ENCODE data around the gene RAB11FIP3. TPM values are rescaled to one million over a fixed set of nuclear protein-coding genes. Genes with fewer than 3 reads are reported as not detected.
"Not testable (repeated sequence)": the region's sequence is repeated elsewhere in the genome, so short reads cannot be mapped to it uniquely, and the experiment has no call there.

The RAB11FIP3 gene
- total RNA-seq: 10 to 100 TPM; 21.2 to 23.2 TPM
- long read RNA-seq, full-length matches to known transcripts: 6 of 32 reads
- long read RNA-seq, partial matches to known transcripts: 11 of 32 reads
- long read RNA-seq, other reads (novel, unspliced or antisense): 15 of 32 reads

DNA sequence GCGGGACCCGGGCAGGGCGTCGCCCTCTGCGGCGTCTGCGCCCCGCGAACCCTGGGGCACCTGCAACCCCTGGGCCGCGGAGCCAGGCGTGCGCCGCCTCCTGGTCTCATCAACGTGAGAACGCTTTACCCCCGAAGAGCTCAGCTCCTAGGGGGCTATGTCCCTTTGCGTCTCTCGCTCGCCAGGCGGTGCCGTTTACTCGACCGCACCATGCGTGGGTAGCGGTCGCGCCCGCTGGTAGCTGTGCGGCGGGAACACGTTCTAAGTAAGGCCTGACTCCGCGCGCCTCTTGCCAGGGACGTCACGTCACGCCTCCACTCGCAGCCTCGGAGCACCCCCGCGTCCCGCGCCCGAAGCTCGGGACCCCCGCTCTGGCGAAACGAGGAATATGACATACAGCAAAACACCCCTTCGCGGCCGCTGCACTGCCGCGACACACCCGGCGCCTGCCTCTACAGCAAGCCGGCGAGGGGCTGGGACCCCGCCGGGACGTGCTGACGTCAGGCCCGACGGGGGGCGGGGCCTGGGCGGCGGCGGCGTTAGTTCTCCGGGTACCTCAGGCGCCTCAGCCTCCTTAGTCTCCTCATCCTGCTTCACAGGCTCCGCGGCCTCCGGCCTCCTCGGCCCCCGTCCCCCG is at the start of gene RAB11FIP3:
TSS of gene RAB11FIP3 (plus strand) at position 568 of the 637 bp plus-strand sequence. CDS start 358 bp downstream, outside the sequence.
- ATAC-seq (peak; percentile 89), DNase-seq (peak; percentile 76 to 85)
- intact Hi-C loops (cut with DNase I, micrococcal nuclease): no loop called here

DNA sequence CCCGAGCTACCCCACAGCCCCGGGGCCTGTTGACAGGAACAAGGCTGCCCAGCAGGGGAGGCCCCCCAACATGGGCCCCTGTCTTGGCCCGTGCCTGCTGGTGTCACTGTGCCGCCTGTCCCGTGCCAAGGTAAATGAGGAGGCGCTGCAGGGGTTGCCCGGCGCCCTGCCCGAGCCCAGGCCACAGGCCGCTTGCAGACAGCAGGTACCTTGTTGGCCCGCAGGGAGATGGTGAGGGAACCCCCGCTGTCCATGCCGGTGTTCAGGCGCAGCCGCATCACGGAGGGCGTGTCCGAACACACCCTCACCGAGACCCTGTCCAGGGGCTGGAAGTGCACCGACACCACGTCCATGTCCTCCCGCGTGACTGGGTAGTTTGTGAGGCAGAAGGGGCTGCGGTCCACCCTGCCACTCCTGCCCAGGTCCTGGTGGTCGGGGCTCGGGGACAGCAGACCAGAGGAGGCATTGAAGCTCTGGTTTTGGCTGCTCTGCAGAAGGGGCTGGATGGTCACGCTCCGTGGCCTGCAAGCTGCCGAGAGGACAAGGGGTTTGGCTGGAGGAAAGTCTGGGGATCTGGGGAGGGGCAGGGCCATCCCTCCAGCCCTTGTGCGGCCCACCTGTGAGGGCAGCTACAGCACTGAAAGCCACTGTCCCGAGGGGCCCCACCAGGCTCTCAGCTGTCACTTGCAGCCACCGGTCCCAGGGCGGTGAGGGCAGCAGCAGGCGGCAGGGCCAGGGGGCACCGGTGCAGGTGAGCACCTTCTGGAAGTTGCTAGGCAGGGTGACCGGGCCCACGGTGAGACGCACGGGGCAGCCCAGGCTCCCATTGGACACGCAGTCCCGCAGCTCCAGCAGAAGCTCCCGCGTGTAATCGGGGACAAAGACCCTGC is 49.3 kb upstream of the RAB11FIP3 start:
- no peak for ATAC-seq
- no peak for DNase-seq
- intact Hi-C loops (cut with DNase I, micrococcal nuclease): no loop called here

GRCh38 chr16:376817-377418 is 48.5 kb upstream of the RAB11FIP3 start:
- intact Hi-C loops (cut with DNase I, micrococcal nuclease): no loop called here
- no peak for DNase-seq
- ATAC-seq: no peak

DNA sequence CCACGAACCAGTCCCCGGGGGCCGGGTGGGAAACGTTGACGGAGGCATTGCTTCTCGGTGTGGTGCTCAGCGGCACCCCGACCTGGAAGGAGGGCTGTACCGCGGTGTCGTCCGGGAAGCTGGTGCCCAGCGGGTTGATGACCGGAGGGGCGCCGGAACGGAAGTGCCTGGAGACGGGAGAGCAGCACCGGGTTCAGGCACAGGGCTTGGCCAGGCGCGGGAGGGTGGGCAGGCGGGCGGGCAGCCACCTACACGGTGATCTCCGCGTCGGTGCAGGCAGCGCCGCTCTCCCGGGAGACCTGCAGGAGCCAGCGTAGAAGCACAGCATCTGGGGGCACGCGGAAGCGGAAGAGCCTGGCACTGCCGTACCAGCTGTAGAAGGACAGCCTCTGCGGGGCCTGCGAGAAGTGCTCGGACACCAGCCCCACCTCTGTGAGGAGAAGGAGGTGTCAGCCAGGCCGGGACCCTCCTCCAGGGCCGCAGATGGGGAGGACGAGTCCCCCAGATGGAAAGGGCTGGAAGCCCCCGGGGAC is 48.0 kb upstream of the RAB11FIP3 start:
- ATAC-seq (no peak), DNase-seq (no peak)
- intact Hi-C loops (cut with DNase I, micrococcal nuclease): no loop called here

DNA sequence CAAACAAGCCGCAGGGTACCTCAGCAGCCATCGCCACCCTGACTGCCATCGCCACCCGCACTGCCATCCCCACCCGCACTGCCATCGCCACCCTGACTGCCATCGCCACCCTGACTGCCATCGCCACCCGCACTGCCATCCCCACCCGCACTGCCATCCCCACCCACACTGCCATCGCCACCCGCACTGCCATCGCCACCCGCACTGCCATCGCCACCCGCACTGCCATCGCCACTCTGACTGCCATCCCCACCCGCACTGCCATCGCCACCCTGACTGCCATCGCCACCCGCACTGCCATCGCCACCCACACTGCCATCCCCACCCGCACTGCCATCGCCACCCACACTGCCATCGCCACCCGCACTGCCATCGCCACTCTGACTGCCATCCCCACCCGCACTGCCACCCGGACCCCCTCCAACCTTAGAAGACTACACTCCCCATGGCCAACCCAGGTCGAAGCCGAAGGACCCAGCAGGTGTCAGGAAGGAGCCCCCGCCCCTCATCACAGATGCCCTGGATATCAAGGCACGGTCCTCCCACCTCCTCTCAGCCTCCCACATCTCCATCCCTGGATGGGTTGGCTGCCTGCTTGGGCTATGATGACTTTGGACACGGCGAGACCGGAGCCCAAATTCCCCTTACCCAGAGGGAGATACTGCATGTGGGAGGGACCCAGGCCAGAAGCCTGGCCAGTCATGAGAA is 47.2 kb upstream of the RAB11FIP3 start:
- DNase-seq; intact Hi-C loops (cut with DNase I, micrococcal nuclease); ATAC-seq: not testable (repeated sequence)

DNA sequence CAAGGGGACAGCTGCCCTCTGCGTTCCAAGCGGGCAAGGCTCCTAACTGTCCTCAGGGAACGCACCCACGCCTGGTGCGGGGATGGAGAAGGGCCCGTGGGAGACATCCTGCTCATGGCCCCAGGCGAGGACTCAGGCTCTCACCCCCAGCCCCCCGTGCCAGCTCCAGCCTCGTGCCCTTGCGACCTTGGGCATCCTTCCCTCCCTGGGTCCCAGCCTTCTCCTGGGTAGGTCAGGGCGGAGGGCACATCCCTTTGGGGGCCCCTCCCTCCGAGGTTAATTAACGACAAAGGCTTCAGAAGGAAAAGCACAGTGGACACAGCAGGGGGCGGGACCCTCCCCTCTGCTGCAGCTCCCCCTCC is 46.6 kb upstream of the RAB11FIP3 start:
- DNase-seq: no peak
- ATAC-seq: no peak
- intact Hi-C loops (cut with DNase I, micrococcal nuclease): no loop called here

DNA sequence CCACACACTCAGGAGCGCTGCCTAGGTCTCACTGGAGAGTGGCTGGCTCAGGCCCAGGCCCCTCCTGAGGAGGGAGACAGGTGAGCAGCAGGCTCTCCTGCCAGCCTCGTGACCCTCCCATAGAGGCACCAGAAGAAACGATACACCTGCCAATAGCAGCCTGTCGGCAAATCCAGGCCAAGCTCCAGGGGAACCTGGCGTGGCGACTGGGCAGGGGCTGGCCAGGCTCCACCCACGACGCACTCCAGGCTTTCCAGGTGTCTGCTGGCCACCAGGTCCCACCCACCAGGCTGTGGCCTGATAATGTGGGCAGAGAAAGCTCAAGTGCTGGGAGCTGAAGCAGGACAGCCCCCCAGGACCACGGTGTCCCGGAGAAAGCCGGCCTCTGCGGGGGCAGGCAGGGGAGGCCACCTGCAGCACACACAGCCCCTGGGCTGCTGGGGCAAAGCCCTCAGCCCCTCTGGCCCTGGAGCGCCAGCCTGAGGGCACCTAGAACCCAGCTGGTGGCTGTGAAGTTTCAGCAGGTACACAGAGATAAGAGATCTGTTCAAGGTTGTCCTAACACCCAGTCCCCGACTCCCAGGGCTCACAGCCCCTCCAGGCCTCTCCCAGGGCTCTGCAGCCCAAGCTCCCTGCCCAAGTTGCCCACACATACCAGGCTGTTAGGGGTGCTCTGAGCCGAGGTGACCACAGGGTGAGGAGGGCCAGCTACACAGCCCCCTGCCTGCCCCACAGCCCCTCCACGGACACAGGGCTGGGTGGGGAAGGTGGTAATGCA is 46.1 kb upstream of the RAB11FIP3 start:
- peak; percentile 66 for ATAC-seq
- DNase-seq: peak; percentile 85 to 92
- intact Hi-C loops (cut with DNase I, micrococcal nuclease): no loop called here

DNA sequence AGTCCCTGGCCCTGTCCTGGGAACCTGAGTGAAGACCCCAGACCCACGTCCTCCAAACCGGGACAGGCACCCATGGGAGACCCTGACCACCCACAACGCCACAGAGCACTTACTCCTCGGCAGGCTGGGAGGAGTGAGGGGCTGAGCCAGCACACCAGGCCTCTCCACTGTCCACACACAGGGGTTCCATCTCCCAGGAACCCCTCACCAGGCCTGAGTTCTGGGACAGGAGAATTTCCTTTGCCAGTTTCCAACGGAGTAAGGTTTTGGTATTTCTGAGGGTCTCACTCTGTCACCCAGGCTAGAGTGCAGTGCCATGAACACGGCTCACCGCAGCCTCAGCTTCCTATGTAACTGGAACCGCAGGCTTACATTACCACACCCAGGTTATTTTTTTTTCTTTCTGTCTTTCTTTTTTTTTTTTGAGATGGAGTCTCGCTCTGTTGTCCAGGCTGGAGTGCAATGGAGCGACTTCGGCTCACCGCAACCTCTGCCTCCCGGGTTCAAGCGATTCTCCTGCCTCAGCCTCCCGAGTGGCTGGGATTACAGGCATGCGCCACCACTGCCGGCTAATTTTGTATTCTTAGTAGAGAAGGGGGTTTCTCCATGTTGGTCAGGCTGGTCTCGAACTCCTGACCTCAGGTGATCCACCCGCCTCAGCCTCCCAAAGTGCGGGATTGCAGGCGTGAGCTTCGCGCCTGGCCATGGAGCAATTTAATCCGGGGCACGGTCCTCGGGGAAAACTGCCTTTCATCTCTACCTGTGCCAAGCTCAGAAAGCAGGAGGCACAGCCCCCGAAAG is 45.3 kb upstream of the RAB11FIP3 start:
- ATAC-seq: no peak
- intact Hi-C loops (cut with DNase I, micrococcal nuclease): no loop called here
- no peak for DNase-seq

DNA sequence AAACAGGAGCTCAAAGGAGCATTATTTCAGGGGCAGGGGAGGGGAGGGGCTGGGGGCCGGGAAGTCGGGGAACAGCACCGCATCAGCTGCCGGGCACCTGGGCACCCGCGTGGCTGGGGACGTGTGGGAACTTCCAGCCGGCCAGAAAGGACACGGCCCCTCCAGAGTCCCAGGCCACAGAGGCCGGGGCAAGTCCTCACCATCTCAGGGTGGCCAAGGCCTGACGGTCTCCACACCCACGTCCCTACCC is 44.8 kb upstream of the RAB11FIP3 start:
- intact Hi-C loops (cut with DNase I, micrococcal nuclease): no loop called here
- DNase-seq: no peak
- ATAC-seq: peak; percentile 23

GRCh38 chr16:381012-381788 is 44.2 kb upstream of the RAB11FIP3 start:
- ATAC-seq (peak; percentile 37), DNase-seq (peak in 1 of 2 donors; percentile 61)
- intact Hi-C loops (cut with DNase I, micrococcal nuclease): no loop called here

DNA sequence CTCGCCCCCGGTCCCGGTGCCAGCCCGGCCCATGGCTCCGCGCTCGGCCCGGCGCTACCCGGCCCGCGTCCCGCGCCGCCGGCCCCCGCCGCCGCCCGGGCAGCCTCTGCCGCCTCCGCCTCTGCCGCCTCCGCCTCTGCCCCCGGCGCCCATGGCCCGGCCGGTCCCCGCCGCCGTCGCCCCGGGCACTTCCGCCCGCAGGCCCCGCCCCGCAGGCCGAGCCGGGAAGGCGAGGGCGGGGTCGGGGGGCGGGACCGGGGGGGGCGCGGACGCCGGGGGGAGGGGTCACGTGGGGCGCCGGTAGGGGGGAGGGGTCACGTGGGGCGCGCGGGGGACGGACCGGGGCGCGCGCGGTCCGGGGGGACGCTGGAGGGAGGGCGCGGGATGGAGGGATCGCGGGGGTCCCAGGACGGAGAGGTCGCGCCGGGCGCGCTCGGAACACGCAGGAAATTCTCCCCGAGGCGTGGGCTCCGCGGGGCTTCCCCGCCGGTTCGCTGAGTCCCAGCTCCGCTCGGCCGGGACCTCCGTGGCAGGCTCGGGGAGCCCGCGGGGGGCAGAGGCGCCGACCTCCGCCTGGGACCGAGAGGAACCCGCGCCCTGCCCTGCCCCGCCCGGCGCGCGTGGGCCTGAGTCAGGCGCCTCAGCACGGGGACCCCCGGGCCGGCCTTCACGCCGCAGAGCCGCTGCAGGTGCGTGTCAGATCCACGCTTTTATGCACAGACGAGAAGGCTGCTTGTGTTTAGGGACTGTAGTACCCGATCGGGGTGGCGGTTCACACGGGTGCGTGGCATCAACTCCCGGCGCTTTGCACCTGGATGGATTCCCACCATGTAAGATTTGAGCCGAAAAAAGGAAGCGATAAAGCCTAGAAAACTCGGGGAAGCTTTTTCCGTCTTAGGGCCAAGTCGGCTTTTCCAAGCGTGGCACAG is 43.4 kb upstream of the RAB11FIP3 start, which contains the start of gene PGAP6:
TSS of gene PGAP6 (minus strand) at position 190 of the 929 bp plus-strand sequence. CDS start at position 33, 157 bp downstream.
- ATAC-seq: peak; percentile 49
- DNase-seq: peak in 1 of 2 donors; percentile 72
- intact Hi-C loops (cut with DNase I, micrococcal nuclease): no loop called here

DNA sequence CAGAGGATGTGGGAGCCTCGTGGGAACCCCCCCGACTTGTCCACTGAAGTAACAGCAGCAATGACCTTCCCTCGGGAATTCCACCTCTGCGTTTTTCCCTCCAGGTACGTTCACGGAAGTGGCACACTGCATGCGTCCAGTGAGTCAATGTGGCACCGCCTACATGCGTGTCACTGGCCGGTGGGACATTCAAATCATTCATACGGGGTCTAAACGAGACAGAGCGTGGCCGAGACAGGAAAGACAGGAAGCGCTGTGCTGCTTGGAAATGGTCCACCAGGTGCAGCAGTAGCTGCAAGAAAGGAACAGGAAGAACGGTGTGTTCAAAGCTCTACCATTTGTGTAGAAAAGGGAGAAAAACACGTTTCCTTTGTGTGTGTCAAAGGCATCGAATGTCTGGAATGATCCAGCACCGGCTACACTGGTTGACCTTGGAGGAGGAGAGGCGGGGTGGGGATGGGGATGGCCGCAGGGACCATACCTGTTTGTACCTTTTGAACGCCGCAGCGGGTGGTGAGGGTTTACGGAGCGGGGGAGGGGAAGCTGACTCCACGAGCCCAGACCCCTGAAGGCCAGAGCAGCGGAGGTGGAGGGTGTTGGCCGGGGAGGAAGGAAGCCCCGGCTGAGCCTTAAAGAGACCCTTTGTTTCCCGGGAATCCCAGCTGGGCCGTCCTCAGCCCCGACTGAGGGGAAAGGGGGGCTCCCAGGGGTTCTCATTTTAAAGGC is 42.0 kb upstream of the RAB11FIP3 start:
- DNase-seq: peak; percentile 78 to 88
- ATAC-seq: peak; percentile 54
- intact Hi-C loops (cut with DNase I, micrococcal nuclease): no loop called here

- ATAC-seq (no peak), DNase-seq (no peak)
- intact Hi-C loops (cut with DNase I, micrococcal nuclease): no loop called here
These were observed 38.8 kb upstream of the RAB11FIP3 start for GRCh38 chr16:386641-387156.

GRCh38 chr16:387761-388666 is 37.4 kb upstream of the RAB11FIP3 start:
- DNase-seq: peak in 1 of 2 donors; percentile 30
- intact Hi-C loops (cut with DNase I, micrococcal nuclease); ATAC-seq: not testable (repeated sequence)

All from left colon (tissue), 2 donors.